ENCODE results near the gene ZNF385C. TPM values are rescaled to one million over a fixed set of nuclear protein-coding genes. Genes with fewer than 3 reads are reported as not detected.

ZNF385C gene
- total and polyA plus RNA-seq, 2 donors (not counting 1 experiment from before 2014, with no cell fraction given): 0.33 to 1.1 TPM

GRCh38 chr17:42027961-42028790 is 70.1 kb downstream of the ZNF385C start:
- 77% methylated on average over 9 of the region's 19 CpGs for WGBS (ENCODE audit: insufficient coverage)
- H3K27me3 ChIP-seq (replicated peaks in 1 of 4; ENCODE audit: control extremely low read depth in 1 of 4, control insufficient read depth in 3 of 4, insufficient read depth in 4 of 4, low read length in 3 of 4): peaks cover 0 to 3% (median 0%) of the 10 kb centered on the region in 4 experiments
- Mint-ChIP-seq H3K27ac (no peak overlapping the region), H3K4me1 (peaks cover 13% of the 10 kb centered on the region), H3K4me3 (no peak overlapping the region), H3K9me3 (ENCODE audit: insufficient read depth) (no peaks in the 10 kb centered on the region), H3K27me3 (no peaks in the 10 kb centered on the region)
- peaks cover 0 to 13% of the 10 kb centered on the region in 2 experiments for H3K36me3 ChIP-seq (replicated peaks in 1 of 2; ENCODE audit: control extremely low read depth in 1 of 2, control insufficient read depth in 1 of 2, extremely low read depth in 1 of 2, insufficient read depth in 2 of 2, low read length in 1 of 2)
- DNase-seq (no peak), ATAC-seq (ENCODE audit: low read depth) (no peak)
- no peak for TF ChIP-seq EZH2 (IDR thresholded peaks at IDR 0.05; ENCODE audit: borderline replicate concordance, insufficient read depth, low read depth, low read length, poor library complexity, severe bottlenecking)
- no peak for TF ChIP-seq CTCF (IDR thresholded peaks at IDR 0.05)
- POLR2A ChIA-PET: interaction anchor here (0.6 to 0.7 kb wide), 3 partner anchors 10 to 93 kb away, joined by 3 to 7 read pairs (median 4); partner anchors contain the start of gene KAT2A
- H3K9ac ChIP-seq (ENCODE audit: low read length): no peak overlapping the region
- H3K27ac ChIP-seq (ENCODE audit: low read length in 2 of 2): no peak overlapping the region
- peaks cover 11 to 14% of the 10 kb centered on the region in 2 donors for H3K4me1 ChIP-seq (ENCODE audit: control insufficient read depth in 2 of 2, insufficient read depth in 2 of 2, low read length in 2 of 2)
- no peak overlapping the region for H3K4me3 ChIP-seq (ENCODE audit: control extremely low read depth in 1 of 5, extremely low read depth in 1 of 5, insufficient read depth in 1 of 5, low read depth in 2 of 5, low read length in 4 of 5)
- no peaks in the 10 kb centered on the region for H3K9me3 ChIP-seq (ENCODE audit: control extremely low read depth in 1 of 3, control insufficient read depth in 2 of 3, insufficient read depth in 1 of 3, low read length in 2 of 3)
- peaks cover 6% of the 10 kb centered on the region for H3K79me2 ChIP-seq (ENCODE audit: control insufficient read depth, insufficient read depth, low read length)
- H3K4me2 ChIP-seq (replicated peaks; ENCODE audit: low read depth, low read length, poor library complexity, severe bottlenecking): no peak overlapping the region
- CTCF ChIA-PET: interaction anchor here (1.3 to 4.1 kb wide), 3 partner anchors 10 to 85 kb away, joined by 3 to 17 read pairs (median 3); partner anchors contain the start of gene DNAJC7
- intact Hi-C loops (cut with micrococcal nuclease): no loop called here
- peaks cover 15% of the 10 kb centered on the region for H4K20me1 ChIP-seq (ENCODE audit: control insufficient read depth, insufficient read depth, low read length, poor library complexity, severe bottlenecking)
- H2AFZ ChIP-seq (ENCODE audit: insufficient read depth, low read depth, low read length, poor library complexity, severe bottlenecking): no peak overlapping the region

- DNase-seq (no peak), ATAC-seq (ENCODE audit: low read depth) (no peak)
- Mint-ChIP-seq H3K27me3 (no peaks in the 10 kb centered on the region), H3K9me3 (ENCODE audit: insufficient read depth) (no peaks in the 10 kb centered on the region), H3K4me1 (peaks cover 13% of the 10 kb centered on the region), H3K27ac (no peak overlapping the region), H3K4me3 (no peak overlapping the region)
- Histone ChIP-seq H3K79me2 (ENCODE audit: control insufficient read depth, insufficient read depth, low read length) (peaks cover 6% of the 10 kb centered on the region), H3K27ac (ENCODE audit: low read length in 2 of 2) (no peak overlapping the region), H3K4me3 (ENCODE audit: control extremely low read depth in 1 of 5, extremely low read depth in 1 of 5, insufficient read depth in 1 of 5, low read depth in 2 of 5, low read length in 4 of 5) (no peak overlapping the region), H2AFZ (ENCODE audit: insufficient read depth, low read depth, low read length, poor library complexity, severe bottlenecking) (no peak overlapping the region), H3K4me1 (ENCODE audit: control insufficient read depth in 2 of 2, insufficient read depth in 2 of 2, low read length in 2 of 2) (peaks cover 11 to 14% of the 10 kb centered on the region in 2 donors), H3K9me3 (ENCODE audit: control extremely low read depth in 1 of 3, control insufficient read depth in 2 of 3, insufficient read depth in 1 of 3, low read length in 2 of 3) (no peaks in the 10 kb centered on the region), H3K36me3 (replicated peaks in 1 of 2; ENCODE audit: control extremely low read depth in 1 of 2, control insufficient read depth in 1 of 2, extremely low read depth in 1 of 2, insufficient read depth in 2 of 2, low read length in 1 of 2) (peaks cover 0 to 18% of the 10 kb centered on the region in 2 experiments), H3K27me3 (replicated peaks in 1 of 4; ENCODE audit: control extremely low read depth in 1 of 4, control insufficient read depth in 3 of 4, insufficient read depth in 4 of 4, low read length in 3 of 4) (peaks cover 0 to 3% (median 0%) of the 10 kb centered on the region in 4 experiments), H3K9ac (ENCODE audit: low read length) (no peak overlapping the region), H4K20me1 (ENCODE audit: control insufficient read depth, insufficient read depth, low read length, poor library complexity, severe bottlenecking) (peaks cover 15% of the 10 kb centered on the region), H3K4me2 (replicated peaks; ENCODE audit: low read depth, low read length, poor library complexity, severe bottlenecking) (no peak overlapping the region)
- ChIA-PET CTCF (interaction anchor here (3.0 to 4.1 kb wide), 2 partner anchors 10 to 39 kb away, joined by 17 to 18 read pairs; partner anchors contain the start of gene DNAJC7), POLR2A (interaction anchor here (0.6 kb wide), 1 partner anchor 93 kb away, joined by 3 read pairs; no protein-coding TSS in a partner anchor)
- WGBS (ENCODE audit: insufficient coverage): 85% methylated on average over 4 of the region's 5 CpGs
- intact Hi-C loops (cut with micrococcal nuclease): no loop called here
- TF ChIP-seq CTCF (IDR thresholded peaks at IDR 0.05): no peak
- TF ChIP-seq EZH2 (IDR thresholded peaks at IDR 0.05; ENCODE audit: borderline replicate concordance, insufficient read depth, low read depth, low read length, poor library complexity, severe bottlenecking): no peak
These were observed 70.7 kb downstream of the ZNF385C start for GRCh38 chr17:42027590-42027889.

Measured in B cell (primary cell).